CMK (cell line): ENCODE measurements around the gene C19orf12.
"Not testable (repeated sequence)": the region's sequence is repeated elsewhere in the genome, so short reads cannot be mapped to it uniquely, and the experiment has no call there.

Source experiments
- DNase-seq: peaks from one replicate; pipeline ENCODE4 v3.0.0-alpha.2; 2010; ENCODE audit warnings: low read depth

Gene C19orf12

GRCh38 chr19:29727906-29728305, 12.8 kb upstream of the C19orf12 start:
- no peak for DNase-seq

GRCh38 chr19:29724746-29725145, 9.7 kb upstream of the C19orf12 start:
- DNase-seq, result no peak

GRCh38 chr19:29724102-29724641, 9.1 kb upstream of the C19orf12 start:
- DNase-seq, result no peak

GRCh38 chr19:29717051-29717450, 2.0 kb upstream of the C19orf12 start:
- no peak for DNase-seq

- no peak for DNase-seq
Observed at GRCh38 chr19:29715701-29716581, 880 bp upstream of the C19orf12 start.

- no peak for DNase-seq
Observed at GRCh38 chr19:29714371-29714952, 599 bp downstream of the C19orf12 start.

- DNase-seq, result no peak
Observed at GRCh38 chr19:29712744-29713516, 2.1 kb downstream of the C19orf12 start.

- DNase-seq, result no peak
Observed at GRCh38 chr19:29711584-29712132, 3.4 kb downstream of the C19orf12 start.

GRCh38 chr19:29709440-29709798, 5.6 kb downstream of the C19orf12 start:
- not testable (repeated sequence) for DNase-seq

GRCh38 chr19:29708554-29709439, 6.3 kb downstream of the C19orf12 start:
- DNase-seq, result no peak

- DNase-seq, result no peak
Observed at GRCh38 chr19:29706635-29707034, 8.4 kb downstream of the C19orf12 start.

- DNase-seq, result no peak
Observed at GRCh38 chr19:29705706-29706105, 9.4 kb downstream of the C19orf12 start.

GRCh38 chr19:29704562-29705558, 10.2 kb downstream of the C19orf12 start:
- DNase-seq, result no peak

- DNase-seq, result no peak
Observed at GRCh38 chr19:29702963-29703320, 12.1 kb downstream of the C19orf12 start.

- DNase-seq, result no peak
Observed at GRCh38 chr19:29702161-29702962, 12.7 kb downstream of the C19orf12 start.

GRCh38 chr19:29700498-29700897, 14.6 kb downstream of the C19orf12 start:
- no peak for DNase-seq

- DNase-seq, result no peak
Observed at GRCh38 chr19:29699861-29700260, 15.2 kb downstream of the C19orf12 start.

GRCh38 chr19:29697523-29698261, 17.4 kb downstream of the C19orf12 start:
- no peak for DNase-seq

GRCh38 chr19:29696565-29696846, 18.6 kb downstream of the C19orf12 start:
- no peak for DNase-seq
